Measurements from ENCODE around the gene GALP. TPM values are rescaled to one million over a fixed set of nuclear protein-coding genes. Genes with fewer than 3 reads are reported as not detected.
"Not testable (repeated sequence)": the region's sequence is repeated elsewhere in the genome, so short reads cannot be mapped to it uniquely, and the experiment has no call there.

GALP gene
- polyA plus RNA-seq, 4 donors, result not detected

DNA sequence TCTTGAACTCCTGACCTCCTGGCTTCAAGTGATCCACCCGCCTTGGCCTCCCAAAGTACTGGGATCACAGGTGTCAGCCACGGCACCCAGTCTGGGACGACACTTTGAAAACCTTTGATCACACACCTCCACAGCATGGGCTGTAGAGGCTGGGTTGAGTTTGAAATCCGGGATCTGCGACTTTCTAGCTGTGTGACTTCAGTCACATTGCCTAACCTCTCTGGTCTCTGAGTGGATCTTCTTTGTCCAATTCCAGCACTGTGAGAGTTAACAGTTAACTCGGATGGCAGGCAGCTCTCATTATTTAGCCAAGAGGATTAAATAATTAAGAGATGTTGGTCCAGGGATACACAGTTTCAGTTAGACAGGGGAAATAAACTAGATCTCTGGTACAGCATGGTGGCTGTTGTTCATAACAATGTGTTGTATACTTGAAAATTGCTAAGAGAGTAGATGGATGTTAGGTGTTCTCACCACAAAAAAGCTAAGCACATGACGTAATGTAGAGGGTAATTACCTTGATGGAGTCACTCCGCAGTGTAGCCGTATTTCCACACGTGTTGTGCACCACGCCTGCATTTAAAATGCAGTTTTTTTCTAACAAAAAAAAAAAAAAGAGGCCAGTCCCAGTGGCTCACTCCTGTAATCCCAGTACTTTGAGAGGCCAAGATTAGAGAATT lies 1.9 kb downstream of the GALP start:
- no peak for DNase-seq (ENCODE audit: low read depth in 4 of 4, low spot score in 3 of 4)

DNA sequence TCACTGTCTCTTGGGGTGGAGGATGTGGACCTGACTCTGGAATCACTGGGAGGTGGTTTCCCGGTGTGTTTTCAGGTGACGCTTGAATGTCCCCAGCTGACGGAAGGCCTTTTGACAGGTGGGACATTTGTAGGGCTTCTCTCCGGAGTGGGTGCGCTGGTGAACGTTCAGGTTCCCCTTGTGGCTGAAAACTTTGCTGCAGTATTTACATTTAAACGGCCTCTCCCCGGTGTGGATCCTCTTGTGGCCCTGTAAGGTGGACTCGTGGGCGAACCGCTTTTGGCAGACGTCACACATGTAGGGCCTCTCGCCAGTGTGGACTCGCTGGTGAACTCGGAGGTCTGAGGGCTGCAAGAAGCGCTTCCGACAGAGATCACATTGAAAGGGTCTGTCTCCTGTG lies 14.0 kb downstream of the GALP start:
- no peak for DNase-seq (ENCODE audit: low read depth in 4 of 4, low spot score in 3 of 4)

DNA sequence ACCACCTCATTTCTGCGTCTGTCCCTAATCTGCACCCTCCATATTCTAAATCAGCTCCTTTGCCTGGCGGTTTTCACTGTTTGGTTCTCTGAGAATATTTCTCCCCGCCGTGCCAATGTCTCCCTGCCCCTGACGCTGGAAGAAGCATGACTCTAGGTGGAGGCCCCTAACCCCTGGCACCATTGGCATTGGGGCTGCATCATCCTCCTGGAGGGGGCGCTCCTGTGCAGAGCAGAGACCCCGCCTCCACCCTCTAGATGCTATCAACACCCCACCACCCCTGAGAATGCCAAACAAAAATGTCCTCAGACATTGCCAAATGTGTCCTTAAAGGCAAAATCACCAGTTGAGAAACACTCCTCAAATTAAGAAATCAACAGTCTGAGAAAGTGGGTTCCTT lies 15.3 kb downstream of the GALP start:
- no peak for DNase-seq (ENCODE audit: low read depth in 4 of 4, low spot score in 3 of 4)

DNA sequence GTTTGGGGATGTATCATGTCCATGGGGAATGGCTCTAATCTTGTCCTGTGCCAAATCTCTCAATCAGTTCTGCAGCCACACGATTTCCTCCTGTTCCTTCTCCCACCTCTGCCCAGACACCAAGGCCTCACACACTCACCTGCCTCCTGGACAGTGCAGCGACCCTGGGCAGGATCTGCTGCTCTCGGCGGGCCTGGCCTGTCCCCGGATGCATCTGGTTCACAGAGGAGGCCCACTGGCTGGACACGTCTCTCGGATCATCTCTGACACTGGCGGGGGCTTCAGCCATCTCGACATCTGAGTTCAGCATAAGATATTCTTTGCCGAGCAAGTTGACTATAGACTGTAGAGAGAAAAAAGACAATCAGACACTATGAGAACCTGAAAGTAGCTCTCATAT lies 15.9 kb downstream of the GALP start:
- DNase-seq (ENCODE audit: low read depth in 4 of 4, low spot score in 3 of 4), result no peak

DNA sequence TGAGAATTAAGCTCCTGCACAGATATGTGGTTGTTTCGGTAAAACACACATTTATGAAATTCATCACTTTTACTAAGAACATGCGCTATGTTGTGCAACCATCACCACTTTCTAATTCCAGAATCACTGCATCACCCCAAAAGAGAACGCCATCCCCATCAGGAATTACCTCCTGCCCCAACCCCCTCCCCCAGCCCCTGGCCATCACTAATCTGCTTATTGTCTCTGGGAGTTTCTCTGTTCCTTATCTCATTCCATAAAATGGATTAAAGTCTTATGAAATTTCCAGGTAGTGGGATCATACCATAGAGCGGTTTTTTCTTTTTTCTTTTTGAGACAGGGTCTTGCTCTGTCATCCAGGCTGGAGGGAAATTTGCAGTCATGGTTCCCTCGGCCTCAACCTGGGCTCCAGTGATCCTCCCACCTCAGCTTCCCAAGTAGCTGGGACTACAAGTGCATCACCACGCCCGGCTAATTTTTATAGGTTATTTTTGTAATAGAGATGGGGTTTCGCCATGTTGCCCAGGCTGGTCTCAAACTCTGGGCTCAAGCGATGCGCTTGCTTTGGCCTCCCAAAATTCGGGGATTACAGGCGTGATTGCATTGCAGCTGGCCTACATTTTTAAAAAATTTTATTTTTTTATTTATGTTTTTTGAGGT lies 18.3 kb downstream of the GALP start:
- no peak for DNase-seq (ENCODE audit: low read depth in 4 of 4, low spot score in 3 of 4)

DNA sequence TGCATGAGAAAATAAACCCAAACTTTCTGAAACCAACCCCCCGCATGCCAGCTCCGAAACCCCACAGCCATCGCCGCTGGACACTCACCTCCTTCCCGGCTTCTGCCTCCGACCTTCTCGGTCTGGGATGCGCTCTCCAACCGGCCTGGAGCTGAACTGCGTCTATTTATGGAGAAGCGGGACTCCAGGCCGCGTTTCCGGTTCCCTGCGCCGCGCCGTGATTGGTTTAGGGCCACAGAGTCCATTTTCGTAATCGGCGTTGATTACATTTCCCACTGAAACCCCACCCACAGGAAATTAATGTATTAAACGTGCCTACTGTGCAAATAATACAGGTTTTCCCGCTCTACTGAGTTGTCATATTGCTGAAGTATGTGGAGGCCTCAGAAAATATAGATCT lies 21.8 kb downstream of the GALP start, which contains the start of gene ZSCAN5B:
TSS of gene ZSCAN5B (minus strand) at position 138 of the 400 bp plus-strand sequence. CDS start 4,731 bp downstream, outside the sequence.
- DNase-seq (ENCODE audit: low read depth in 4 of 4, low spot score in 3 of 4), result not testable (repeated sequence)

DNA sequence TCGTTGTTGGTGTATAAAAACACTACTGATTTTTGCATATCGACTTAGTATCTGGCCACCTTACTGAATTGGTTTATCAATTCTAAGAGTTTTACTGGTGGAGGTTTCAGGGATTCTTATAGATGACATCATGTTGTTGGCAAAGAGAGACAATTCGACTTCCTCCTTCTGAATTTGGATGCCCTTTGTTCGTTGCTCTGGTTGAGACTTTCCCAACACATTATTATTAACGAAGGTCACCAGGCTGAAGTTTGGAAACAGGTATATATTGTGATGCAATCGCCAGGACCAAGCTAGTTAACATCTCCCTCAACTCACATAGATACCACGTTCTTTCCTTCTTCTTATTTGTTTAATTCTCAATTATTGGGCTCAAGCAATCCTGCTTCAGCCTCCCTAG lies 23.9 kb downstream of the GALP start:
- no peak for DNase-seq (ENCODE audit: low read depth in 4 of 4, low spot score in 3 of 4)

DNA sequence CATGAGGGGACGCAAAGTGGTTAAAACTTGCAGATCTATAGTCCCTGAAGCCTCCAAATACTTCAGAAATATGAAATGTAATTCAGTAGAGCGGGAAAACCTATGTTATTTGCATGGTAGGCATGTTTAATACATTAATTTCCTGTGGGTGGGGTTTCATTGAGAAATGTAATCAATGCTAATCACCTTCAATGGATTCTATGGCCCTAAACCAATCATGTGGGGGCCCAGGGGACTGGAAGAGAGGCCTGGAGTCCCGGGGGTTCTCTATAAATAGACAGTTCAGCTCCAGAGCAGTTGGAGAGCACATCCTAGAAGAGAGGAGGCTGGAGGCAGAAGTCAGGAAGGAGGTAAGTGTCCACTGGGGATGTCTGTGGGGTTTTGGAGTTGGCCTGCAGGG lies 26.2 kb downstream of the GALP start, which contains the start of gene ZSCAN5C:
TSS of gene ZSCAN5C (plus strand) at position 301 of the 400 bp plus-strand sequence. CDS start 3,641 bp downstream, outside the sequence.
- no peak for DNase-seq (ENCODE audit: low read depth in 4 of 4, low spot score in 3 of 4)

DNA sequence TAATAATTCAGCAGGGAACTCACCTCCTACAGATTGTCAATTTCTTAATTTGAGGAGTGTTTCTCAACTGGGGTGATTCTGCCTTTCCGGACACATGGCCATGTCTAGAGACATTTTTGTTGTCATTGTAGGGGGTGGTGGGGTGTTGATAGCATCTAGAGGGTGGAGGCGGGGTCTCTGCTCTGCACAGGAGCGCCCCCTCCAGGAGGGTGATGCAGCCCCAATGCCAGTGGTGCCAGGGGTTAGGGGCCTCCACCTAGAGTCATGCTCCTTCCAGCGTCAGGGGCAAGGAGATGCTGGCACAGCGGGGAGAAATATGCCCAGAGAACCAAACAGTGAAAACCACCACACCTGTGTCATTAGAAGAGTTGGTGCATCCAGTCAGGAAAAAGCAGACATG lies 31.8 kb downstream of the GALP start:
- not testable (repeated sequence) for DNase-seq (ENCODE audit: low read depth in 4 of 4, low spot score in 3 of 4)

DNA sequence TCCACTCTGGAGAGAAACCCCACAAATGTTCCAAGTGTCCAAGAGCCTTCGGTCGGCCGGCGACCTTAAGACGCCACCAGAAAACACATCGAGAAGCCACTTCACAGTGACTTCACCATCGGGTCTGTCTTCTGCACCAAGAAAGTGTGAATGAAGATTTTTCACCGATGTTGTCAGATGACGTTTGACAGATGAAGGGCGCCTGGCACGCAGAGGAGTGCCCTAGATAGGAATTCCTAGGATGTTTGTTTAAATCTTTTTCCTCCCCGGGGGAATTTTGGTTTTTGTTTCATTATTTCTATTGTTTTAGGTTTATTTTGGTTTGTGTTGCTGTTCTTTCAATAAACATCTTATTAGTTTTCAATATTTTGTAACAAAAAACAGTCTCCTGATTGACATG lies 33.3 kb downstream of the GALP start:
- DNase-seq (ENCODE audit: low read depth in 4 of 4, low spot score in 3 of 4), result no peak

DNA sequence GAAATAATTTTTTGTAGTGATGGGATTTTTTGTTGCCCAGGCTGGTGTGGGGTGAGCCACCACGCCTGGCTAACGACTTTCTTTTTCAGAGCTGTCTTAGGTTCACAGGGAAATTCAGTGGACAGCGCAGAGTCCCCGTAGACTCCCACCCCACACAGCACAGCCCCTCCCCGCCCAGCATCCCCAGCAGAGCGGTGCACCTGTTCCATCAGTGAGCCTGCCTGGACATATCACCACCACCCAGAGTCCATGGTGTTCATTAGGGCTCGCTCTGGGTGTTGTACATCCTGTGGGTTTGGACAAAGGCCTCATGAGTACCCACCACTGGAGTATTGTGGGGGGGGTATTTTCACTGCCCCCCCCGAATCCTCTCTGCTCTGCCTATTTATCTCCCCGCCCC lies 34.2 kb downstream of the GALP start:
- not testable (repeated sequence) for DNase-seq (ENCODE audit: low read depth in 4 of 4, low spot score in 3 of 4)

DNA sequence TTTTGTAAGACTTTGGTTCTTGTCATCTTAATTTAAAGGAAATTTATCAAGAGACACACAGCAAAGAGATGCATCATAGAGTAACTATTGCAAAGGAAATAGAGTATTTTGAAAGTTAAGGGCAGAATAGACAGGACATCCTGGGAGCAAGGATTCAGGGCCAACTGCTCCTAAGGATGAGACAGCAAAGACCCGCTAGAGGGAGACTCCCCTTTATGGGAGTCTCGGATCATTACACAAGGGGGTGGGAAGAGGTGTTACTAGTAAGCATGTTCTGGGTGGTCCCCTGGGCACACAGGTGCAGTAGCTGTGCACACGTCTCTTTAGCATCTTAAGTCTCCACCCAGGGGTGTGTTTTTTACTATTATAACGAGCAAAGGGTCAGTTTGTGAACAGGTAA lies 35.9 kb downstream of the GALP start:
- DNase-seq (ENCODE audit: low read depth in 4 of 4, low spot score in 3 of 4), result no peak

DNA sequence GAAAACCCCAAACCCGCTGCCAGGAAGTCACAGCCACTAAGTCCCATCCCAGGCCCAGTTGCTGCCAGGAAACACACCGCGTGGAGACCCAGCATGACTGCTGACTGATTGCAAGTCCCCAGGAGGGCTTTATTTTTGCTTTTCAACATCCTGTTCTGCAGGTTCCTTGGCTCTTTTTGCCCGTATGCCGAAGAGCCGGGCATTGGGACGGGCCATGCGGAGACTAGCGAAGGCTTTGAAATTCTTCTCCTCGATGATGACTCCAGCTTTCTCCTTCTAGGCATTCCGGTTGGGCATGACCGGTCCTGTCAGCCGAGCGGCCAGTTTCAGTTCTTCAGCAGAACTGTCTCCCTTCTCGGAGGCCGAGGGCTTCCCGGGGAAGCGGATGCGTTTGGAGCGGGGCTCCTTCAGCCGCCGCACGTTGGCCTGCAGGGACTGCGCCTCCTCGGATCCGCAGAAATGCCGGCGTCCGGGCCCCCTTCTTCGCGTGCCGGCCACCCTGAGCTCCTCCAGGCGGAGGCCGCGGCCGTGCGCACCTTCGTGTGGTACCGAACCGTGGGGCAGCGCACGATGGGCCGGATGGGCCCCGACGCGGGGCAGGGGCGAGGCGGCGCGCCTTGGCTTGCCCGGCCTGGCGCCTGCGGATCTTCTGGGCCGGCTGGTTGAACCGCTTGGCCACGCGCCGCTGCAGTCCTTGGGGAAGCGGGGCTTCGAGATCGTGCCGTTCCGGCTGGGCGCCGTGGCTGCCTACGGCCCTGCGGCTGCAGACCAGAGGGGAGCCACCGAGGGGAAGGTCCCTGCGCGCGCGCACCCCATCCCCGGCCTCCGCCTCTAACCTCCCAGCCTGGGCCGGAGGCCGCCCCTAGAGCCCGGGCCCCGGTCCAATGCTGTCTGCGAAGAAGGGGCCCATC lies 41.5 kb downstream of the GALP start:
- no peak for DNase-seq (ENCODE audit: low read depth in 4 of 4, low spot score in 3 of 4)

DNA sequence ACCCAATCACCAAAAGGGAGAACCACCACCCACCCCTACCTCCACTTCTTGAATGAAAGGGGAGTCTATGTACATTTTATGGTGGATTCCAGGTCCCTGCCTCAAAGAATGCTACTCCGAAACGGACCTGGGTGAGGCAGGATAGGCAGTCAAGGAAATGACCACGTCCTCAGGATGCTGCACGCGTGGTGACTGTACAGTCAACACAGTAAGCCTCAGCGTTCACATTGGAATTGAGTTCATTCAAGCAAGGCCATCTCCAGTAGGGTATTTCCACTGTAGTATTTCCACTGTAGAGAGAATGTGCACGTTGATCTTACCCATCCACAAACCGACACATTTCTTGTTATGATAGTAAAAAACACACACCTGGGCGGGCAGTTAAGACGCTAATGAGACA lies 43.2 kb downstream of the GALP start:
- no peak for DNase-seq (ENCODE audit: low read depth in 4 of 4, low spot score in 3 of 4)

DNA sequence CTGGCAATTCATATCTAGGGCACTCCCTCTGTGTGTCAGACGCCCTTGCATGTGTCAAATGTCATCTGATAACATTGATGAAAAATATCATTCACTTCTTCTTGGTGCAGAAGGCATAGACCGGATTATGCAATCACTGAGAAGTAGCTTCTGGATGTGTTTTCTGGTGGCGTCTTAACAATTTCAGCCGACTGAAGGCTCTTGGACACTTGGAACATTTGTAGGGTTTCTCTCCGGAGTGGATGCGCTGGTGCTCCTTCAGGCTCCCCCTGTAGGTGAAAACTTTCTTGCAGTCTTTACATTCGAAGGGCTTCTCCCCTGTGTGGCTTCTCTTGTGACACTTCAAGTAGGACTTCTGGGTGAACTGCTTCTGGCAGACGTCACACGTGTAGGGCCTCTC lies 45.6 kb downstream of the GALP start:
- DNase-seq (ENCODE audit: low read depth in 4 of 4, low spot score in 3 of 4), result not testable (repeated sequence)

DNA sequence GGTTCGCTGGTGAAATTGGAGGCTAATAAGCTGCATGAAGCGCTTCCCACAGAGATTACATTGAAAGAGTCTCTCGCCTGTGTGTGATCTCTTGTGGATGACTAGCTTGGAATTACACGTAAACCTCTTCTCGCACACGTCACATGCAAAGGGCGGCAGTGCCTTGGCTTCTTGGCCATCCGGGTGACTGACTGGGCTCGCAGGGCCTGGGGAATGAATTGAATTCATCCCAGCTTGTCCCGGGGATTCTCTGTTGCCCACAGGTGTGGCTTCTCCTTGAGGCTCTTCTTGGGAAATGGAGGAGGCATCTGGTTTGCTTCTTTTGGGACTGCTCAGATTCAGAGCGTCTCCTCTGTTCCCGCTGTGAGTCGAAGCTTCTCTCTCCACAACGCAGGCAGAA lies 46.0 kb downstream of the GALP start:
- no peak for DNase-seq (ENCODE audit: low read depth in 4 of 4, low spot score in 3 of 4)

DNA sequence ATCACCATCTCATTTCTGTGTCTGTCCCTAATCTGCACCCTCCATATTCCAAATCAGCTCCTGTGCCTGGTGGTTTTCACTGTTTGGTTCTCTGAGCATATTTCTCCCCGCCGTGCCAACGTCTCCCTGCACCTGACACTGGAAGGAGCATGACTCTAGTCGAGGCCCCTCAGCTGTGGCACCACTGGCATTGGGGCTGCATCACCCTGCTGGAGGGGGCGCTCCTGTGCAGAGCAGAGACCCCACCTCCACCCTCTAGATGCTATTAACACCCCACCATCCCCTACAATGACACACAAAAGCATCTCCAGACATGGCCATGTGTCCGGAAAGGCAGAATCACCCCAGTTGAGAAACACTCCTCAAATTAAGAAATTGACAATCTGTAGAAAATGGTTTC lies 47.1 kb downstream of the GALP start:
- no peak for DNase-seq (ENCODE audit: low read depth in 4 of 4, low spot score in 3 of 4)

DNA sequence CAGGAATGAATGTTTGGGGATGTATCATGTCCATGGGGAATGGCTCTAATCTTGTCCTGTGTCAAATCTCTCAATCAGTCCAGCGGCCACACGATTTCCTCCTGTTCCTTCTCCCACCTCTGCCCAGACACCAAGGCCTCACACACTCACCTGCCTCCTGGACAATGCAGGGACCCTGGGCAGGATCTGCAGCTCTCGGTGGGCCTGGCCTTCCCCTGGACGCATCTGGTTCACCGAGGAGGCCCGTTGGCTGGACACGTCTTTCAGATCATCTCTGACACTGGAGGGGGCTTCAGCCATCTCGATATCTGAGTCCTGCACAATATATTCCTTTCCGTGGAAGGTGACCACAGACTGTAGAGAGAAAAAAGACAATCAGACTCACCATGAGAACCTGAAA lies 47.7 kb downstream of the GALP start:
- no peak for DNase-seq (ENCODE audit: low read depth in 4 of 4, low spot score in 3 of 4)
